CD4-positive, alpha-beta T cell (primary cell): ENCODE data around the gene SYK. TPM values are rescaled to one million over a fixed set of nuclear protein-coding genes. Genes with fewer than 3 reads are reported as not detected.

Source experiments
- ATAC-seq: fragments of 200-7000 bp; cut with Tn5 transposase; one replicate; pipeline ENCODE4 v1.10.0; 2022; ENCODE audit warnings: mild to moderate bottlenecking; ENCODE audit not compliant: poor library complexity
- CTCF ChIA-PET: fragments of 350-600 bp; sonication (Branson Sonifier 250); formaldehyde crosslinking; loops from one replicate; lab custom pipeline; 2021; ENCODE audit warnings: antibody characterized with exemption, inconsistent platforms; lab: Charles Lee
- POLR2A ChIA-PET: fragments of 350-600 bp; sonication (Branson Sonifier 250); formaldehyde crosslinking; loops from one replicate; lab custom pipeline; 2021; ENCODE audit warnings: antibody characterized with exemption, inconsistent platforms; lab: Charles Lee
- DNase-seq, 14 experiments: peaks; one replicate each; pipeline ENCODE4 v3.0.0-alpha.2; 2013 to 2020; ENCODE audit warnings: mixed read lengths in 2 of 14
- H3K27ac ChIP-seq, 2 donors: one replicate each; pipeline versions ENCODE4 v1.5.1 to v1.7.0; 2013; ENCODE audit warnings: low read length in 2 of 2, low read depth in 1 of 2, mild to moderate bottlenecking in 1 of 2
- H3K27me3 ChIP-seq, 2 experiments: 1 replicate in 1 of 2; 2 replicates in 1 of 2; pipeline versions ENCODE4 v1.6.1 to v1.7.0; 2013; ENCODE audit warnings: low read length in 2 of 2, control low read depth in 1 of 2, mild to moderate bottlenecking in 1 of 2, moderate library complexity in 1 of 2; ENCODE audit not compliant: insufficient read depth in 2 of 2, control insufficient read depth in 1 of 2
- H3K36me3 ChIP-seq: one replicate; pipeline ENCODE4 v1.6.1; 2013; ENCODE audit warnings: low read length, control low read depth; ENCODE audit not compliant: insufficient read depth
- H3K4me1 ChIP-seq: one replicate; pipeline ENCODE4 v1.6.1; 2013; ENCODE audit warnings: low read length, control low read depth; ENCODE audit not compliant: insufficient read depth
- H3K4me3 ChIP-seq: one replicate; pipeline ENCODE4 v1.5.1; 2013; ENCODE audit warnings: mild to moderate bottlenecking, low read length, moderate library complexity
- H3K9me3 ChIP-seq, 2 experiments: 1 replicate in 1 of 2; 2 replicates in 1 of 2; pipeline versions ENCODE4 v1.6.1 to v1.7.0; 2013; ENCODE audit warnings: low read length in 2 of 2, mild to moderate bottlenecking in 2 of 2, control low read depth in 1 of 2, moderate library complexity in 1 of 2; ENCODE audit not compliant: control insufficient read depth in 1 of 2, insufficient read depth in 1 of 2
- H3K27ac Mint-ChIP-seq: one replicate; pipeline ENCODE4 v1.8.0; 2020; ENCODE audit warnings: mixed read lengths
- H3K27me3 Mint-ChIP-seq: one replicate; pipeline ENCODE4 v1.8.0; 2021; ENCODE audit warnings: mixed read lengths
- H3K36me3 Mint-ChIP-seq: one replicate; pipeline ENCODE4 v1.8.0; 2021; ENCODE audit warnings: low read depth, mixed read lengths
- H3K4me1 Mint-ChIP-seq: one replicate; pipeline ENCODE4 v1.8.0; 2021; ENCODE audit warnings: low read depth, mixed read lengths
- H3K4me3 Mint-ChIP-seq: one replicate; pipeline ENCODE4 v1.8.0; 2020; ENCODE audit warnings: mild to moderate bottlenecking, mixed read lengths
- H3K9me3 Mint-ChIP-seq: one replicate; pipeline ENCODE4 v1.8.0; 2020; ENCODE audit warnings: mixed read lengths
- CTCF ChIP-seq: fragments of 200-600 bp; IDR thresholded peaks from one replicate; pipeline ENCODE4 v1.8.0; 2022; ENCODE audit warnings: antibody characterized with exemption, mild to moderate bottlenecking
- intact Hi-C, 2 experiments: fragments of 100-400 bp; cut with DNase I in 1 of 2; cut with micrococcal nuclease in 1 of 2; formaldehyde crosslinking; loops; one replicate each; pipeline versions ENCODE4 v1.15.1 to v1.9.0; 2023 to 2025; cut with DNase I, micrococcal nuclease
- total RNA-seq, 174 experiments: library from RNA in 2 of 174; stranded (reverse) in 2 of 174; gene quantifications; one replicate each; pipeline ENCODE4 v1.2.3 and lab custom pipeline; 2021 to 2026

Gene SYK
- total RNA-seq, 2 experiments from 2014 or later, result 1.1 to 1.2 TPM

- no peaks in the 10 kb centered on the region for H3K4me1 ChIP-seq
- Mint-ChIP-seq H3K4me3 (no peak overlapping the region), H3K27ac (no peak overlapping the region), H3K9me3 (no peaks in the 10 kb centered on the region), H3K36me3 (no peaks in the 10 kb centered on the region), H3K4me1 (no peaks in the 10 kb centered on the region), H3K27me3 (peaks cover 22% of the 10 kb centered on the region)
- no peak for ATAC-seq
- H3K27ac ChIP-seq, result no peak overlapping the region
- intact Hi-C loops, result no loop called here
- TF ChIP-seq CTCF, result no peak
- CTCF ChIA-PET, result no interaction called here
- no peak overlapping the region for H3K4me3 ChIP-seq
- no peaks in the 10 kb centered on the region for H3K9me3 ChIP-seq
- peaks cover 2 to 9% of the 10 kb centered on the region in 2 experiments for H3K27me3 ChIP-seq
- H3K36me3 ChIP-seq, result no peaks in the 10 kb centered on the region
- POLR2A ChIA-PET, result no interaction called here
- no peak for DNase-seq
Measured at GRCh38 chr9:90926936-90927335, 125.3 kb downstream of the SYK start.

- intact Hi-C loops, result no loop called here
- no peak for TF ChIP-seq CTCF
- Mint-ChIP-seq H3K4me3 (no peak overlapping the region), H3K27ac (no peak overlapping the region), H3K27me3 (peaks cover 22% of the 10 kb centered on the region), H3K36me3 (no peaks in the 10 kb centered on the region), H3K4me1 (no peaks in the 10 kb centered on the region), H3K9me3 (no peaks in the 10 kb centered on the region)
- H3K36me3 ChIP-seq, result no peaks in the 10 kb centered on the region
- CTCF ChIA-PET, result no interaction called here
- DNase-seq (no peak), ATAC-seq (no peak)
- H3K9me3 ChIP-seq, result no peaks in the 10 kb centered on the region
- H3K4me1 ChIP-seq, result no peaks in the 10 kb centered on the region
- H3K27ac ChIP-seq, result no peak overlapping the region
- POLR2A ChIA-PET, result no interaction called here
- no peak overlapping the region for H3K4me3 ChIP-seq
- H3K27me3 ChIP-seq, result peaks cover 2 to 9% of the 10 kb centered on the region in 2 experiments
Measured at GRCh38 chr9:90927496-90927895, 125.9 kb downstream of the SYK start.

DNA sequence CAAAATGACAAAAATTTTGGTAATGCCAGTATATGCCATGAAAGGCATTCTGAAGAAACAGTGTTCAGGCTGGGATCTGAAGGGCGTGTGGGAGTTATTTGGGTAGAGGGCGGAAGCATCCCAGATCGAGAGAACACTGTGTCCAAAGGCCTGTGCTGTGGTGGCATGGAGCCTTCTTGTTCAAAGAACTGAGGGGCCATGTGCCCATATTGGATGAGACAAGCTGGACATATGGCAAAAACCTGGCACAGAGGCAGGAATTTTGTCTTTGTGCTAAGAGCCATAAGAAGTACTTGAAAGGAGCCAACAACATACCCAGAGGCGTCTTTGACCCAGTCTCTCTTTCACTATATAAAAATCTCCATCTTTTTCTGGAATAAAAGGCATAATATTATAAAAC lies 128.0 kb downstream of the SYK start:
- TF ChIP-seq CTCF, result no peak
- ChIA-PET CTCF (no interaction called here), POLR2A (no interaction called here)
- Histone ChIP-seq H3K36me3 (no peaks in the 10 kb centered on the region), H3K4me1 (no peaks in the 10 kb centered on the region), H3K9me3 (no peaks in the 10 kb centered on the region), H3K4me3 (no peak overlapping the region), H3K27me3 (peaks cover 4 to 9% of the 10 kb centered on the region in 2 experiments), H3K27ac (no peak overlapping the region)
- no peak overlapping the region for H3K4me3 Mint-ChIP-seq
- no peaks in the 10 kb centered on the region for H3K4me1 Mint-ChIP-seq
- no peak for DNase-seq
- intact Hi-C loops, result no loop called here
- H3K9me3 Mint-ChIP-seq, result no peaks in the 10 kb centered on the region
- no peaks in the 10 kb centered on the region for H3K36me3 Mint-ChIP-seq
- no peak for ATAC-seq
- no peak overlapping the region for H3K27ac Mint-ChIP-seq
- H3K27me3 Mint-ChIP-seq, result peaks cover 13% of the 10 kb centered on the region
